HL-60 (cell line): Measurements from ENCODE around the gene METTL25B.

Experiments
- GABPA ChIP-seq: IDR thresholded peaks from 2 replicates; pipeline ENCODE4 v1.6.1; 2012; ENCODE audit warnings: low read depth
- POLR2AphosphoS5 ChIP-seq: IDR thresholded peaks from 2 replicates; pipeline ENCODE4 v1.6.1; 2012; ENCODE audit warnings: low read depth

GRCh38 chr1:156733989-156734584 lies 5.8 kb downstream of the METTL25B start:
- no peak; the same call in 1 of the 2 replicates for TF ChIP-seq POLR2AphosphoS5
- TF ChIP-seq GABPA = no peak
